Fibroblast of lung (primary cell): Measurements from ENCODE around the gene FOLR2. TPM values are rescaled to one million over a fixed set of nuclear protein-coding genes. Genes with fewer than 3 reads are reported as not detected.

ENCODE experiments used
- DNase-seq, 2 donors: peaks; one replicate each; pipeline versions ENCODE4 v3.0.0 to v3.0.0-alpha.2; 2010; ENCODE audit warnings: low read depth in 2 of 2
- H2AFZ ChIP-seq: 2 replicates; pipeline ENCODE4 v1.5.1; 2012; ENCODE audit warnings: low read length, control low read depth, inconsistent platforms
- H3K27ac ChIP-seq: 2 replicates; pipeline ENCODE4 v1.5.1; 2011; ENCODE audit warnings: low read length, control low read depth; ENCODE audit not compliant: insufficient read depth
- H3K27me3 ChIP-seq: 2 replicates; pipeline ENCODE4 v1.5.1; 2011; ENCODE audit warnings: mild to moderate bottlenecking, low read length; ENCODE audit not compliant: control insufficient read depth, insufficient read depth
- H3K36me3 ChIP-seq: 2 replicates; pipeline ENCODE4 v1.5.1; 2011; ENCODE audit warnings: low read length; ENCODE audit not compliant: control insufficient read depth, insufficient read depth
- H3K4me1 ChIP-seq: 2 replicates; pipeline ENCODE4 v1.5.1; 2011; ENCODE audit warnings: low read length; ENCODE audit not compliant: control insufficient read depth, insufficient read depth; ENCODE audit errors: extremely low read depth
- H3K4me2 ChIP-seq: 2 replicates; pipeline ENCODE4 v1.5.1; 2011; ENCODE audit warnings: low read length, control low read depth; ENCODE audit not compliant: insufficient read depth; ENCODE audit errors: extremely low read depth
- H3K4me3 ChIP-seq, 4 experiments: fragments of 200-600 bp in 1 of 4; sonication (generic) in 1 of 4; replicated peaks in 1 of 4; 2 replicates each; pipeline ENCODE4 v1.5.1; 2011 to 2016; ENCODE audit warnings: low read length in 4 of 4, low read depth in 3 of 4, mild to moderate bottlenecking in 3 of 4, control low read depth in 2 of 4, inconsistent platforms in 1 of 4, mixed read lengths in 1 of 4; ENCODE audit not compliant: insufficient read depth in 1 of 4; ENCODE audit errors: control extremely low read depth in 1 of 4
- H3K79me2 ChIP-seq: 2 replicates; pipeline ENCODE4 v1.5.1; 2012; ENCODE audit warnings: mild to moderate bottlenecking, low read length, inconsistent platforms; ENCODE audit not compliant: control insufficient read depth, insufficient read depth
- H3K9ac ChIP-seq: 2 replicates; pipeline ENCODE4 v1.5.1; 2011; ENCODE audit warnings: mild to moderate bottlenecking, low read length, control low read depth; ENCODE audit not compliant: insufficient read depth
- H3K9me3 ChIP-seq: 2 replicates; pipeline ENCODE4 v1.5.1; 2012; ENCODE audit warnings: low read depth, low read length; ENCODE audit not compliant: control insufficient read depth, insufficient read depth
- H4K20me1 ChIP-seq: 2 replicates; pipeline ENCODE4 v1.5.1; 2011; ENCODE audit warnings: low read length; ENCODE audit not compliant: control insufficient read depth, insufficient read depth; ENCODE audit errors: extremely low read depth
- EZH2 ChIP-seq: IDR thresholded peaks from 2 replicates; pipeline ENCODE4 v1.5.1; 2012; ENCODE audit warnings: low read length, control low read depth, mild to moderate bottlenecking; ENCODE audit errors: missing control alignments
- polyA plus RNA-seq, 2 donors: library from polyadenylated mRNA; depleted of rRNA in 1 of 2; stranded (reverse) in 1 of 2; unstranded in 1 of 2; fragments of >200 nt; gene quantifications; 2 replicates each; pipeline ENCODE4 v1.2.1, GENCODE V29; 2011 to 2012; ENCODE audit warnings: missing spikeins in 1 of 2
- total RNA-seq: library from RNA; depleted of rRNA; stranded (reverse); fragments of >200 nt; gene quantifications from 2 replicates; pipeline ENCODE4 v1.2.1, GENCODE V29; 2014
- TF ChIP-seq, protein P1 (sequence below), 2 donors: IDR thresholded peaks in 1 of 2; conservative IDR thresholded peaks in 1 of 2; 1 replicate in 1 of 2; 2 replicates in 1 of 2; pipeline ENCODE4 v1.5.1; 2011 to 2012; ENCODE audit warnings: low read length in 2 of 2, control low read depth in 1 of 2, inconsistent platforms in 1 of 2, low read depth in 1 of 2, mild to moderate bottlenecking in 1 of 2

Gene FOLR2
- total and polyA plus RNA-seq, 2 donors (not counting 1 experiment from before 2014, with no cell fraction given), result not detected

DNA sequence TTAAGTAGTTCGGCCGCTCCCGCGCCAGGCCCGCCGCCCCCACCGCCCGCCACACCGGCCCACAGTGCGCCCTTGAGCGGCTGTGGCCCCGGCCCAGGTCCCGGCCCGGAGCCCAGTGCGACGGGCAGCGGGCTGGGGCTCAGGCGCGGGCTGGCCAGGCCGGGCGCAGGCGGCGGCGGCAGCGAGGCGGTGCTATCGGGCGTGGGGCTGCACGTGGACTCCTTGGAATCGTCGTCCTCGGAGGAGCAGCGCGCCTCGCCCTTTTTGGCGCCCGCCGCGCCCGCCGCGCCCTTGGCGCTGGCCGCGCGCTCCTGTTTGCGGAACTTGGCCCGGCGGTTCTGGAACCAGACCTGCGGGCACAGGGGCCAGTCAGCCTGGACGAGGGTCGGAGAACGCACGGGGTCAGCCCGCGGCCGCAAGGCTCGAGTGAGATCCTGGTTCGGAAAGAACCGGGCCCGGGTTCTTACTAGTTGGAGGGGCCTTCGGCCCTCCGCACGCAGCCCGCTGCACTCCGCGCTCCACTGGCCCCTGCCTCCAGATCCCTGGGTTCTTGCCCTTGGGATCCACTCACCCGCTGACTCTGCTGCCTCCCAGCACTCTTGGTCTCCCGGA, 23.4 kb downstream of the FOLR2 start:
- Histone ChIP-seq H3K79me2 (no peaks in the 10 kb centered on the region), H3K9ac (peak overlapping the region; percentile 7), H2AFZ (no peak overlapping the region), H3K9me3 (no peaks in the 10 kb centered on the region), H3K4me1 (peaks cover 3% of the 10 kb centered on the region), H3K36me3 (peaks cover 14% of the 10 kb centered on the region), H3K27ac (no peak overlapping the region), H3K4me2 (peak overlapping the region; percentile 51), H3K4me3 (peak overlapping the region in 1 of 4 experiments; percentile 42), H4K20me1 (peaks cover 2% of the 10 kb centered on the region), H3K27me3 (peaks cover 33% of the 10 kb centered on the region)
- DNase-seq, result peak; percentile 11 to 26
- TF ChIP-seq, protein P1, sequence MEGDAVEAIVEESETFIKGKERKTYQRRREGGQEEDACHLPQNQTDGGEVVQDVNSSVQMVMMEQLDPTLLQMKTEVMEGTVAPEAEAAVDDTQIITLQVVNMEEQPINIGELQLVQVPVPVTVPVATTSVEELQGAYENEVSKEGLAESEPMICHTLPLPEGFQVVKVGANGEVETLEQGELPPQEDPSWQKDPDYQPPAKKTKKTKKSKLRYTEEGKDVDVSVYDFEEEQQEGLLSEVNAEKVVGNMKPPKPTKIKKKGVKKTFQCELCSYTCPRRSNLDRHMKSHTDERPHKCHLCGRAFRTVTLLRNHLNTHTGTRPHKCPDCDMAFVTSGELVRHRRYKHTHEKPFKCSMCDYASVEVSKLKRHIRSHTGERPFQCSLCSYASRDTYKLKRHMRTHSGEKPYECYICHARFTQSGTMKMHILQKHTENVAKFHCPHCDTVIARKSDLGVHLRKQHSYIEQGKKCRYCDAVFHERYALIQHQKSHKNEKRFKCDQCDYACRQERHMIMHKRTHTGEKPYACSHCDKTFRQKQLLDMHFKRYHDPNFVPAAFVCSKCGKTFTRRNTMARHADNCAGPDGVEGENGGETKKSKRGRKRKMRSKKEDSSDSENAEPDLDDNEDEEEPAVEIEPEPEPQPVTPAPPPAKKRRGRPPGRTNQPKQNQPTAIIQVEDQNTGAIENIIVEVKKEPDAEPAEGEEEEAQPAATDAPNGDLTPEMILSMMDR (conservative IDR thresholded peaks at IDR 0.05 in 1 of 2, IDR thresholded peaks at IDR 0.05 in 1 of 2; ENCODE audit: low read depth in 1 of 2, low read length in 2 of 2), result no peak
- peak; percentile 27 for TF ChIP-seq EZH2

DNA sequence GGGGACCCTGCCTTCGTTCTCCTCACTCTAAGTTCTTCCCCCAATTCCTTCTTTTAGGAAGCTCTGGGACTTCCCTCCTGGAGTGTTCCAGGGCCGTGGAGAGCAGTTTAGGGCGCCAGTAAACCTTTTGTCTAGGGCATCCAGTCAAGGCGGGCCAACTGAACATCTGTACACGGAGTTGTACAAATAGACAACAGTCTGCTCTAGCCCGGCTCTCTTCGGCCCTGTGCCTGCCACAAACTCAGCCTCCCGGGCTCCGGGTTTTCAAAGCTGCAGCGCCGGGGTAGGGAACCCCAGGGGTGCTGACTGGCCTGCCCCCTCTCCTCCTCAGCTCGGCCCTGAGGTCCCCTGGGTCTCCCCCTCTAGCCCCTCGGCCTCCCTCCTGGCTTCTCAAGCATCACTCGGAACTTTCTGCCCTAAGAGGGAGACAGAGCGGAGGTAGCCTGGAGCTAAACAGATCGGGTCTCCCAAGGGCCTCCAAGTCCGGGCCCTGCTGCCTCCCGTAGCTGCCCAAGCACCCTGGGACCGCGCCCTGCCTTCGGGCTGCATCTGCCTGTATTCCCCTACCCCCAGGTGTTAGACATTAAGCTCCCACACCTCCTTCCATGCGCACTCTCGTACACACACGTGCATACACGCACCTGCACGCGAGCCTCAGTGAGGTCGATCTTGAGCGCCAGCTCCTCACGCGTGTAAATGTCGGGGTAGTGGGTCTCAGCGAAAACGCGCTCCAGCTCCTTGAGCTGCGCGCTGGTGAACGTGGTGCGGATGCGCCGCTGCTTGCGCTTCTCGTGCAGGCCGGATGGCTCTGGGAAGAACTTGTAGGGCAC, 24.1 kb downstream of the FOLR2 start:
- Histone ChIP-seq H3K9me3 (no peaks in the 10 kb centered on the region), H3K36me3 (peaks cover 12% of the 10 kb centered on the region), H4K20me1 (peaks cover 2% of the 10 kb centered on the region), H3K9ac (no peak overlapping the region), H3K79me2 (no peaks in the 10 kb centered on the region), H3K27me3 (peaks cover 40% of the 10 kb centered on the region), H3K4me3 (peak overlapping the region in 1 of 4 experiments; percentile 42), H3K4me2 (no peak overlapping the region), H2AFZ (no peak overlapping the region), H3K4me1 (peaks cover 3% of the 10 kb centered on the region), H3K27ac (no peak overlapping the region)
- DNase-seq, result peak; percentile 17 to 18
- TF ChIP-seq, protein P1 (conservative IDR thresholded peaks at IDR 0.05 in 1 of 2, IDR thresholded peaks at IDR 0.05 in 1 of 2; ENCODE audit: low read depth in 1 of 2, low read length in 2 of 2), result no peak
- peak; percentile 52 for TF ChIP-seq EZH2

DNA sequence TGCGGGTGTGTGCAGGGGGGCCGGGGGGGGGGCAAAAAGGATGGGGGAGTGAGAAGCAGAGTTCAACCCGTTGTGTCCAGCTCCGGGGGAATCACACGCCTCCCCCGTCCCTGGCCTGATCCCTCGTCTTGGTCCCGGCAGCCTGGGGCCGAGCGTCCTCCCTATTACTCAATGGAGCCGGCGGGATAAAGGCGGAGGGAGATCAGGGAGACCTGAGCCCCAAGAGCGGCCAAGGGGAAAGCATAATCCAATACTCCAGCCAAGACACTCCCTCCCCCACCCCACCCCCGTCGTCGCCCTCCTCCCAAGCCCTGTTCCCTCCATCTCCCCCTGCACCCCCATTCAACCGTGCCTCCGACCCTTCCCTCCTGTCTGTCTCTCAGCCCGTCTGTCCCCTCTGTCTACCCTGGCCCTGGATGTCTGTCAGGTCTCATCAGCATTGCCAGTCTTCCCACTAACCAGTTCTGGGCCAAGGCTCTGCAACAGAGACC, 24.7 kb downstream of the FOLR2 start:
- TF ChIP-seq, protein P1 (conservative IDR thresholded peaks at IDR 0.05 in 1 of 2, IDR thresholded peaks at IDR 0.05 in 1 of 2; ENCODE audit: low read depth in 1 of 2, low read length in 2 of 2), result no peak
- peak; percentile 3 for TF ChIP-seq EZH2

More for the DNA sequence above, 24.7 kb downstream of the FOLR2 start:
- no peaks in the 10 kb centered on the region for H3K79me2 ChIP-seq
- no peak for DNase-seq
- H3K4me1 ChIP-seq, result peaks cover 3% of the 10 kb centered on the region
- H2AFZ ChIP-seq, result no peak overlapping the region
- no peak overlapping the region for H3K4me2 ChIP-seq
- peaks cover 45% of the 10 kb centered on the region for H3K27me3 ChIP-seq
- H3K36me3 ChIP-seq, result peaks cover 12% of the 10 kb centered on the region
- peaks cover 2% of the 10 kb centered on the region for H4K20me1 ChIP-seq
- no peak overlapping the region for H3K27ac ChIP-seq
- H3K9me3 ChIP-seq, result no peaks in the 10 kb centered on the region
- H3K4me3 ChIP-seq, result no peak overlapping the region
- H3K9ac ChIP-seq, result no peak overlapping the region
